CD4-positive, alpha-beta memory T cell (primary cell): ENCODE data around the gene GLI1. TPM values are rescaled to one million over a fixed set of nuclear protein-coding genes. Genes with fewer than 3 reads are reported as not detected.

Experiments
- CTCF ChIA-PET: fragments of 350-600 bp; sonication (Branson Sonifier 250); formaldehyde crosslinking; loops from one replicate; lab custom pipeline; 2021; ENCODE audit warnings: inconsistent platforms; ENCODE audit not compliant: partially characterized antibody; lab: Charles Lee
- POLR2A ChIA-PET: fragments of 350-600 bp; sonication (Branson Sonifier 250); formaldehyde crosslinking; loops from one replicate; lab custom pipeline; 2021; ENCODE audit not compliant: partially characterized antibody; lab: Charles Lee
- DNase-seq, 5 donors: peaks; one replicate each; pipeline versions ENCODE4 v3.0.0 to v3.0.0-alpha.2; 2020 to 2022; ENCODE audit warnings: mixed read lengths in 1 of 5
- H3K27ac ChIP-seq: one replicate; pipeline ENCODE4 v1.7.0; 2013; ENCODE audit warnings: low read depth, low read length
- H3K27me3 ChIP-seq: 2 replicates; pipeline ENCODE4 v1.7.0; 2013; ENCODE audit warnings: mild to moderate bottlenecking, low read length, moderate library complexity; ENCODE audit not compliant: insufficient read depth
- H3K36me3 ChIP-seq: 2 replicates; pipeline ENCODE4 v1.7.0; 2013; ENCODE audit warnings: mild to moderate bottlenecking, low read length, moderate library complexity; ENCODE audit not compliant: insufficient read depth
- H3K4me1 ChIP-seq: 2 replicates; pipeline ENCODE4 v1.7.0; 2013; ENCODE audit warnings: mild to moderate bottlenecking, low read length, moderate library complexity; ENCODE audit not compliant: insufficient read depth
- H3K4me3 ChIP-seq, 2 donors: one replicate each; pipeline ENCODE4 v1.7.0; 2013; ENCODE audit warnings: low read length in 2 of 2, mild to moderate bottlenecking in 1 of 2
- H3K9me3 ChIP-seq, 2 donors: one replicate each; pipeline ENCODE4 v1.7.0; 2013; ENCODE audit warnings: low read length in 2 of 2, control low read depth in 1 of 2; ENCODE audit not compliant: control insufficient read depth in 1 of 2
- H3K27ac Mint-ChIP-seq, 7 donors: one replicate each; pipeline ENCODE4 v1.8.0; 2020 to 2021; ENCODE audit warnings: mixed read lengths in 7 of 7, mild to moderate bottlenecking in 6 of 7, inconsistent platforms in 3 of 7, moderate library complexity in 3 of 7
- H3K27me3 Mint-ChIP-seq, 2 donors: one replicate each; pipeline ENCODE4 v1.8.0; 2020 to 2021; ENCODE audit warnings: mixed read lengths in 2 of 2
- H3K36me3 Mint-ChIP-seq, 2 donors: one replicate each; pipeline ENCODE4 v1.8.0; 2020 to 2021; ENCODE audit warnings: mixed read lengths in 2 of 2, inconsistent platforms in 1 of 2, mild to moderate bottlenecking in 1 of 2
- H3K4me1 Mint-ChIP-seq, 4 donors: one replicate each; pipeline ENCODE4 v1.8.0; 2020 to 2021; ENCODE audit warnings: mixed read lengths in 4 of 4, mild to moderate bottlenecking in 1 of 4
- H3K4me3 Mint-ChIP-seq, 8 donors: one replicate each; pipeline ENCODE4 v1.8.0; 2020 to 2021; ENCODE audit warnings: mixed read lengths in 8 of 8, mild to moderate bottlenecking in 7 of 8, moderate library complexity in 6 of 8, inconsistent platforms in 3 of 8
- H3K9me3 Mint-ChIP-seq, 8 donors: one replicate each; pipeline ENCODE4 v1.8.0; 2020 to 2021; ENCODE audit warnings: mixed read lengths in 8 of 8, mild to moderate bottlenecking in 5 of 8, inconsistent platforms in 3 of 8, moderate library complexity in 1 of 8
- intact Hi-C: fragments of 100-400 bp; cut with micrococcal nuclease; formaldehyde crosslinking; loops from one replicate; pipeline ENCODE4 v1.15.1; 2023
- microRNA-seq: library from miRNA; unstranded; fragments of <30 nt; microRNA quantifications from one replicate; pipeline ENCODE4 v1.2.0, GENCODE V29; 2021; ENCODE audit warnings: borderline replicate concordance, borderline number of aligned reads, borderline microRNAs expressed, mixed read lengths
- polyA plus RNA-seq, 2 donors: library from polyadenylated mRNA; unstranded; fragments of 300-500 nt; fragmentation: Illumina TruSeq; gene quantifications; one replicate each; pipeline ENCODE4 v1.2.3, GENCODE V29; 2021
- total RNA-seq, 2 experiments: library from RNA; stranded (reverse); gene quantifications; one replicate each; pipeline ENCODE4 v1.2.3, GENCODE V29; 2021

Gene GLI1
- total and polyA plus RNA-seq, 4 experiments from 2014 or later = 0.30 to 0.35 TPM; not detected in 2

DNA sequence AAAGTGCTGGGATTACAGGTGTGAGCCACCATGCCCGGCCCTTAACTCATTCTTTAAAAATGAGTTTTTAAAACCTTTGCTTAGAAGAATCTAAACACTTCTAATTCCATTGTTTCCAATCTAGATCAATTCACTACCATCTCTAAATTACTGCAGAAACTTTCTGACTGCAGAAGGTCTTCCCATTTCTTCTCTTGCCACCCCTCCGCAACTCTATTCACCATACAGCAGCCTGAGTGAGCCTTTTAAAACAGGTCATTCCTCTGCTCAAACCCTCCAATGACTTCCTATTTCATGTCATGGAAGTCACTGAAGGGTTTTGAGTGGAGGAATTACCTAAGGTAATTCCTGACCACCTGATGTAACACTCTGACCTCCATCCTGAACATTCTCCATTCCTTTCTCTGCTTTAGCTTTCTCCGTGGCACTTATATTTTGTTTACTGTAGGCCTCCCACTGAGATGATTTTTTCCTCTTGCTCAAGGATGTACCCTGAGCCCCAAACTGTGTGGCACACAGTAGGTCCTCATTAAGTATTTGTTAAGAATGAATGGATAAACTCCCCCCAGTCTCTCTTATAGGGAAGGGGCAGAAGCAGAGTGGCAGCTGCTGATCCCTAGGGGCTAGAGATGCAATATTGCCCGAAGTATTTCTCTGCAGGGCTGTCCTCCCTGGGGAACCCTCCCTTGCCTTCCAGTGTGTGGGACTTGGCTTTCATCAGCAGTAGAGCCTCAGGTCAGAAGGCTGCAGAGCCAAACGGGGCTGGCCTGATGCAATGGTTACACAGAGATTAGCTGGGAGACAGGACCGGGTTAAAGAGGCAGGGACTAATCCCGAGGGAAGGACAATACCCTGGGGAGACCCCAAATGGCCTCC, 59.6 kb downstream of the GLI1 start:
- H3K4me3 Mint-ChIP-seq = peak overlapping the region; percentile 93 to 99 (median 97)
- H3K27ac Mint-ChIP-seq = peak overlapping the region; percentile 99 to 100 (median 99)
- H3K4me1 Mint-ChIP-seq = peaks cover 31 to 66% (median 41%) of the 10 kb centered on the region in 4 donors
- Histone ChIP-seq H3K9me3 (no peaks in the 10 kb centered on the region), H3K4me1 (peaks cover 54% of the 10 kb centered on the region), H3K4me3 (peak overlapping the region; percentile 75 to 99), H3K36me3 (peaks cover 35% of the 10 kb centered on the region), H3K27me3 (no peaks in the 10 kb centered on the region), H3K27ac (peak overlapping the region; percentile 96)
- ChIA-PET POLR2A (interaction anchor here (0.6 to 4.0 kb wide), 16 partner anchors 11 to 1780 kb away, joined by 3 to 82 read pairs (median 4); partner anchors contain the start of genes ARHGAP9, DCTN2 and GLI1), CTCF (interaction anchor here (1.5 to 2.1 kb wide), 2 partner anchors 61 to 63 kb away, joined by 4 to 9 read pairs; partner anchors contain the start of gene GLI1)
- intact Hi-C loops = no loop called here
- peaks cover 0 to 3% (median 0%) of the 10 kb centered on the region in 8 donors for H3K9me3 Mint-ChIP-seq
- peaks cover 0 to 2% of the 10 kb centered on the region in 2 donors for H3K27me3 Mint-ChIP-seq
- DNase-seq = peak in 2 of 5 donors; percentile 8 to 26
- peaks cover 34 to 66% of the 10 kb centered on the region in 2 donors for H3K36me3 Mint-ChIP-seq

DNA sequence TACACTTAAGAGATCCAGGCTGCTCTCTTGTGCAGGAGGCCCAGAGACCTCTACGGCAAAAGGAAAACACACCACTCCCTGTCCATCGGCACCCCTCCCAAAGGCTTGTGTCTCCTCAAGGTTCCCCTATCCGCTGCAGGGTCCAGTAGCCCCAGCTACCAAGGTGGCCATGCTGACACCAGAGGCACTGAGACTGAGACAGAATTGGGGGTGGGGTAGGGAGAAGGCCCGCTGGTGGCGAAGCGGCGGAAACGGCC, 60.1 kb downstream of the GLI1 start:
- Mint-ChIP-seq H3K36me3 (peaks cover 32 to 65% of the 10 kb centered on the region in 2 donors), H3K27ac (peak overlapping the region; percentile 99 to 100 (median 99)), H3K4me1 (peaks cover 35 to 71% (median 46%) of the 10 kb centered on the region in 4 donors), H3K27me3 (peaks cover 0 to 2% of the 10 kb centered on the region in 2 donors), H3K4me3 (peak overlapping the region; percentile 93 to 99 (median 97)), H3K9me3 (peaks cover 0 to 3% (median 0%) of the 10 kb centered on the region in 8 donors)
- intact Hi-C loops = loop anchor here (1.0 to 5.0 kb wide), 7 partner anchors 28 to 221 kb away; partner anchors contain the start of genes ARHGAP9, ARHGEF25, DCTN2 and GLI1
- no peaks in the 10 kb centered on the region for H3K27me3 ChIP-seq
- H3K27ac ChIP-seq = peak overlapping the region; percentile 96
- ChIA-PET POLR2A (interaction anchor here (0.6 to 4.0 kb wide), 22 partner anchors 7 to 1781 kb away, joined by 3 to 82 read pairs (median 4); partner anchors contain the start of genes ARHGAP9, CDK4, DCTN2 and GLI1), CTCF (interaction anchor here (1.1 to 2.1 kb wide), 4 partner anchors 42 to 64 kb away, joined by 4 to 9 read pairs (median 4); partner anchors contain the start of gene GLI1)
- peaks cover 29% of the 10 kb centered on the region for H3K36me3 ChIP-seq
- peaks cover 59% of the 10 kb centered on the region for H3K4me1 ChIP-seq
- H3K4me3 ChIP-seq = peak overlapping the region; percentile 75 to 99
- DNase-seq = peak in 3 of 5 donors; percentile 18 to 51 (median 32)
- H3K9me3 ChIP-seq = no peaks in the 10 kb centered on the region

DNA sequence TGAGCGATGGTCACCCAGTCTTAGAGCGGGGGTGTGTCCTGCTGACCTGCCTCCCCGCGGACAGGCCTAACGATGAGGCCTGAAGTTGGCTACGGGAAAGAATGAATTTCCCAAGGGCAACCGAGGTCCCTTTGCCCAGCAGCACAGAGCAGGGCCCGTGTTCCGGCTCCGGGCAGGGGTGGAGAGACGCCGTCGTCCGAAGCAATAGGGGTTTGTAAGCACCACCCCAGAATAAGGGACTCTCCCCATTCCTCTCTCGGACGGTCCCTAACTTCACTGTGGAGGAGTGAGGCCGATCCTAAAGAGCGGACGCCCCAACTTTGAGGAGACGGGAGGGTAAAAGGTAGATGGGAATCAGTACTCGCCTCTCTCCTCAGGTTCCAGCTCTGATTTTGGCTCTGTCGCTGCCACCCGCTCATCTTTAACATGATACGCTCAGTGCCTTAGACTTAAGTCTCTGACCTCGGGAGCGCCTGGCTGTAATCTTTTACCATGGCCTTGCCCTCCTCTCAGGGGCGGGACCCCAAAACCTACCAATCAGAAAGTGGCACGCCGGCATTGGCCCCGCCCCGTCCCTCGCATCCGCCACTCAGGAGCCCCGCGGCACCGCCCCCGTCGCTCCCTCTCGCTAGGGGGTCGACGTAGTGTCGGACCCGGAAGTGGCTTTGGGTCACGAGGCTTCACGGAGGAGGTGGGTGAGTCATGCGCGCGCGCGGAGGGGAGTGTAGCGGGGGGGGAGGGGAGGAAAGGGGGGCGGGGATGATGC, 60.7 kb downstream of the GLI1 start, which contains the start of gene DDIT3:
TSS of gene DDIT3 (minus strand) at position 462 of the 766 bp plus-strand sequence. CDS start 3,108 bp downstream, outside the sequence.
- H3K4me1 ChIP-seq = peaks cover 65% of the 10 kb centered on the region
- H3K4me1 Mint-ChIP-seq = peaks cover 37 to 71% (median 49%) of the 10 kb centered on the region in 4 donors
- peaks cover 32 to 64% of the 10 kb centered on the region in 2 donors for H3K36me3 Mint-ChIP-seq
- H3K4me3 ChIP-seq = peak within 1 kb of the TSS; percentile 75 to 99
- POLR2A ChIA-PET = interaction anchor here (0.6 to 4.0 kb wide), 23 partner anchors 8 to 1781 kb away, joined by 3 to 82 read pairs (median 4); partner anchors contain the start of genes ARHGAP9, CDK4, DCTN2 and GLI1
- no peaks in the 10 kb centered on the region for H3K9me3 ChIP-seq
- CTCF ChIA-PET = interaction anchor here (0.8 to 2.1 kb wide), 8 partner anchors 8 to 64 kb away, joined by 3 to 9 read pairs (median 4); partner anchors contain the start of gene GLI1
- H3K36me3 ChIP-seq = peaks cover 28% of the 10 kb centered on the region
- DNase-seq = peak; percentile 99
- H3K9me3 Mint-ChIP-seq = peaks cover 0 to 3% (median 0%) of the 10 kb centered on the region in 8 donors
- intact Hi-C loops = loop anchor here (1.0 to 5.0 kb wide), 7 partner anchors 27 to 221 kb away; partner anchors contain the start of genes ARHGAP9, ARHGEF25, DCTN2 and GLI1
- peak within 1 kb of the TSS; percentile 96 for H3K27ac ChIP-seq
- H3K4me3 Mint-ChIP-seq = peak within 1 kb of the TSS; percentile 93 to 99 (median 97)
- peak within 1 kb of the TSS; percentile 99 to 100 (median 99) for H3K27ac Mint-ChIP-seq
- H3K27me3 Mint-ChIP-seq = peaks cover 0 to 2% of the 10 kb centered on the region in 2 donors
- H3K27me3 ChIP-seq = no peaks in the 10 kb centered on the region

DNA sequence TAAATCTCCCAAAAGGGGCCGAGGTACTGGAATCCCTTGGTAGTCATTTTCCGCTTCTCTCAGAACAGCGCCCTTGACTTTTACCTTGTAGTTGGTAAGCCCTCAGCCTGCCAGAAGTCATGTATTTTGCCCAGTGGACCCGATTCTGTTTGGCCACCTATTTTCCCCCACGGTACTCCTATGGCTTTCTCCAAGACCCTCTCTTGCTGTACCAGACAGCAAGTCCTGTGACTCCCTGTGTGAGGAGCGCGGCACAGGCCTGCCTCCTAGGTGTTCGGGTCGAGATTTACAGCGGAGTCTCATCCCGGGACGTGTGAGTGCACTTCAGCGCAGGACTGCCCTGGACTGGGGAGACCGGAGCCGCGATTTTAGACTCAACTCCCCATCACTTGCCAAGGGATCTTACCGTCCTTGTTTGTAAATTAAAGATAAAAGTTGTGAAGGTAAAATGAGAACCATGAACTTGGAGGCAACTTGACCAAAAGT, 62.0 kb downstream of the GLI1 start:
- intact Hi-C loops = loop anchor here (1.0 to 5.0 kb wide), 5 partner anchors 59 to 219 kb away; partner anchors contain the start of gene ARHGEF25
- CTCF ChIA-PET = interaction anchor here (1.0 to 1.7 kb wide), 3 partner anchors 9 to 45 kb away, joined by 3 to 4 read pairs (median 4); no protein-coding TSS in a partner anchor
- Mint-ChIP-seq H3K36me3 (peaks cover 20 to 57% of the 10 kb centered on the region in 2 donors), H3K4me3 (peak overlapping the region; percentile 90 to 99 (median 94)), H3K9me3 (peaks cover 0 to 3% (median 0%) of the 10 kb centered on the region in 8 donors), H3K27ac (peak overlapping the region; percentile 99 to 100 (median 99)), H3K4me1 (peaks cover 37 to 71% (median 51%) of the 10 kb centered on the region in 4 donors), H3K27me3 (peaks cover 0 to 2% of the 10 kb centered on the region in 2 donors)
- H3K27ac ChIP-seq = peak overlapping the region; percentile 96
- no peak overlapping the region for H3K4me3 ChIP-seq
- no peaks in the 10 kb centered on the region for H3K9me3 ChIP-seq
- no peak for DNase-seq
- POLR2A ChIA-PET = interaction anchor here (1.1 to 4.0 kb wide), 7 partner anchors 10 to 837 kb away, joined by 3 to 82 read pairs (median 12); partner anchors contain the start of genes ARHGAP9, DCTN2 and TSPAN31
- H3K4me1 ChIP-seq = peaks cover 68% of the 10 kb centered on the region
- no peaks in the 10 kb centered on the region for H3K27me3 ChIP-seq
- peaks cover 15% of the 10 kb centered on the region for H3K36me3 ChIP-seq

Small RNA genes within 50 kb of the gene (microRNA-seq; reads per million reads assigned to microRNA genes)
- gene MIR616 (not detected), gene MIR6758 (not detected)

Other genes with a start within 250 kb of the GLI1 start
- gene NXPH4, start 243.0 kb upstream of the GLI1 start, total RNA-seq = not detected
- gene NXPH4, start 243.0 kb upstream of the GLI1 start, polyA plus RNA-seq = not detected
- gene SHMT2, start 230.1 kb upstream of the GLI1 start, total RNA-seq = 10 to 100 TPM; 39.8 to 46.1 TPM
- gene SHMT2, start 230.1 kb upstream of the GLI1 start, polyA plus RNA-seq = 10 to 100 TPM; 42.1 to 44.3 TPM
- 1 to 10 TPM; 2.7 to 3.0 TPM for gene STAC3, start 208.6 kb upstream of the GLI1 start, total RNA-seq
- under 1 TPM in 1 of 2 donors, not detected in 1; 0.61 TPM for gene STAC3, start 208.6 kb upstream of the GLI1 start, polyA plus RNA-seq
- gene R3HDM2, start 28.7 kb upstream of the GLI1 start, total RNA-seq = 100 to 1,000 TPM; 124 to 132 TPM
- gene R3HDM2, start 28.7 kb upstream of the GLI1 start, polyA plus RNA-seq = 10 to 100 TPM in 1 of 2 donors, 1 to 10 TPM in 1; 3.9 to 19.4 TPM
- gene INHBC, start 25.0 kb upstream of the GLI1 start, total RNA-seq = not detected
- gene INHBC, start 25.0 kb upstream of the GLI1 start, polyA plus RNA-seq = not detected
- gene INHBE, start 4.5 kb upstream of the GLI1 start, total RNA-seq = not detected
- not detected for gene INHBE, start 4.5 kb upstream of the GLI1 start, polyA plus RNA-seq
- gene ARHGAP9, start 20.1 kb downstream of the GLI1 start, total RNA-seq = 100 to 1,000 TPM; 266 to 278 TPM
- gene ARHGAP9, start 20.1 kb downstream of the GLI1 start, polyA plus RNA-seq = 100 to 1,000 TPM; 206 to 216 TPM
- gene MARS1, start 28.3 kb downstream of the GLI1 start, total RNA-seq = 100 to 1,000 TPM; 224 to 242 TPM
- 100 to 1,000 TPM in 1 of 2 donors, 10 to 100 TPM in 1; 84.8 to 114 TPM for gene MARS1, start 28.3 kb downstream of the GLI1 start, polyA plus RNA-seq
- gene DDIT3, start 60.7 kb downstream of the GLI1 start, total RNA-seq = 10 to 100 TPM; 38.5 to 40.8 TPM
- gene DDIT3, start 60.7 kb downstream of the GLI1 start, polyA plus RNA-seq = 10 to 100 TPM; 15.4 to 22.8 TPM
- gene MBD6, start 63.0 kb downstream of the GLI1 start, total RNA-seq = 100 to 1,000 TPM in 1 of 2 experiments, 10 to 100 TPM in 1; 97.4 to 103 TPM
- gene MBD6, start 63.0 kb downstream of the GLI1 start, polyA plus RNA-seq = 1 to 10 TPM in 1 of 2 donors, under 1 TPM in 1; 0.16 to 2.6 TPM
- 10 to 100 TPM; 69.4 to 70.7 TPM for gene DCTN2, start 87.4 kb downstream of the GLI1 start, total RNA-seq
- gene DCTN2, start 87.4 kb downstream of the GLI1 start, polyA plus RNA-seq = 10 to 100 TPM; 67.4 to 86.2 TPM
- under 1 TPM; 0.96 to 1.00 TPM for gene KIF5A, start 90.3 kb downstream of the GLI1 start, total RNA-seq
- not detected for gene KIF5A, start 90.3 kb downstream of the GLI1 start, polyA plus RNA-seq
- gene PIP4K2C, start 131.4 kb downstream of the GLI1 start, total RNA-seq = 10 to 100 TPM; 32.4 to 36.0 TPM
- 10 to 100 TPM; 30.4 to 45.0 TPM for gene PIP4K2C, start 131.4 kb downstream of the GLI1 start, polyA plus RNA-seq
- 10 to 100 TPM; 33.8 to 37.1 TPM for gene DTX3, start 145.0 kb downstream of the GLI1 start, total RNA-seq
- gene DTX3, start 145.0 kb downstream of the GLI1 start, polyA plus RNA-seq = 1 to 10 TPM; 4.2 to 6.2 TPM
- under 1 TPM; 0.47 to 0.67 TPM for gene ARHGEF25, start 151.7 kb downstream of the GLI1 start, total RNA-seq
- gene ARHGEF25, start 151.7 kb downstream of the GLI1 start, polyA plus RNA-seq = not detected
- not detected for gene B4GALNT1, start 173.4 kb downstream of the GLI1 start, total RNA-seq
- not detected for gene B4GALNT1, start 173.4 kb downstream of the GLI1 start, polyA plus RNA-seq
- 100 to 1,000 TPM; 189 to 195 TPM for gene OS9, start 234.3 kb downstream of the GLI1 start, total RNA-seq
- 10 to 100 TPM; 56.6 to 73.0 TPM for gene OS9, start 234.3 kb downstream of the GLI1 start, polyA plus RNA-seq